Measurements from ENCODE around the gene MTMR3.

GRCh38 chr22:29872144-29872893 is 10.7 kb upstream of the MTMR3 start:
- TF ChIP-seq CTCF (IDR thresholded peaks at IDR 0.05; ENCODE audit: low read length), result no peak
- TF ChIP-seq EZH2 (optimal IDR thresholded peaks at IDR 0.05; ENCODE audit: low read depth, low read length), result no peak
- no peak for TF ChIP-seq EZH2phosphoT487 (IDR thresholded peaks at IDR 0.05; ENCODE audit: low read length)

Measured in MM.1S (cell line).